GM23248 (cell line): ENCODE data around the gene OLR1. TPM values are rescaled to one million over a fixed set of nuclear protein-coding genes. Genes with fewer than 3 reads are reported as not detected.

Source experiments
- DNase-seq: peaks from one replicate; pipeline ENCODE4 v3.0.0-alpha.2; 2015
- H2AFZ ChIP-seq: fragments of 200-600 bp; sonication (generic); 2 replicates; pipeline ENCODE4 v1.6.1; 2016; ENCODE audit warnings: antibody characterized with exemption
- H3F3A ChIP-seq: fragments of 200-600 bp; sonication (generic); 2 replicates; pipeline ENCODE4 v1.6.1; 2016; ENCODE audit warnings: mild to moderate bottlenecking, antibody characterized with exemption, mixed run types; ENCODE audit not compliant: insufficient read depth
- H3K27ac ChIP-seq: fragments of 200-600 bp; sonication (generic); 2 replicates; pipeline ENCODE4 v1.5.1; 2016; ENCODE audit warnings: mild to moderate bottlenecking
- H3K27me3 ChIP-seq: fragments of 200-600 bp; sonication (generic); replicated peaks from 2 replicates; pipeline ENCODE4 v1.6.1; 2016; ENCODE audit warnings: mild to moderate bottlenecking; ENCODE audit not compliant: insufficient read depth
- H3K36me3 ChIP-seq: fragments of 200-600 bp; sonication (generic); 2 replicates; pipeline ENCODE4 v1.6.1; 2016; ENCODE audit warnings: low read depth, mild to moderate bottlenecking
- H3K4me1 ChIP-seq: fragments of 200-600 bp; sonication (generic); 2 replicates; pipeline ENCODE4 v1.6.1; 2016; ENCODE audit warnings: mild to moderate bottlenecking; ENCODE audit not compliant: insufficient read depth
- H3K4me2 ChIP-seq: fragments of 200-600 bp; sonication (generic); one replicate; pipeline ENCODE4 v1.6.1; 2016; ENCODE audit warnings: mild to moderate bottlenecking; ENCODE audit not compliant: unreplicated experiment
- H3K4me3 ChIP-seq: fragments of 200-600 bp; sonication (generic); 2 replicates; pipeline ENCODE4 v1.5.1; 2016; ENCODE audit warnings: mild to moderate bottlenecking
- H3K79me2 ChIP-seq: fragments of 200-600 bp; sonication (generic); 2 replicates; pipeline ENCODE4 v1.6.1; 2016; ENCODE audit warnings: mild to moderate bottlenecking; ENCODE audit not compliant: insufficient read depth
- H3K9ac ChIP-seq: fragments of 200-600 bp; sonication (generic); 2 replicates; pipeline ENCODE4 v1.6.1; 2016; ENCODE audit warnings: mild to moderate bottlenecking
- H3K9me2 ChIP-seq: fragments of 200-600 bp; sonication (generic); 2 replicates; pipeline ENCODE4 v1.6.1; 2016; ENCODE audit warnings: mixed run types, mild to moderate bottlenecking, moderate library complexity; ENCODE audit not compliant: insufficient read depth
- H3K9me3 ChIP-seq: fragments of 200-600 bp; sonication (generic); one replicate; pipeline ENCODE4 v1.6.1; 2017; ENCODE audit warnings: low read depth
- H4K20me1 ChIP-seq: fragments of 200-600 bp; sonication (generic); 2 replicates; pipeline ENCODE4 v1.6.0; 2016; ENCODE audit not compliant: insufficient read depth
- EZH2 ChIP-seq: fragments of 200-600 bp; sonication (generic); IDR thresholded peaks from 2 replicates; pipeline ENCODE4 v1.6.1; 2018; ENCODE audit warnings: antibody characterized with exemption, mild to moderate bottlenecking; ENCODE audit not compliant: insufficient read depth, poor library complexity, severe bottlenecking
- EZH2phosphoT487 ChIP-seq: fragments of 200-600 bp; sonication (generic); IDR thresholded peaks from 2 replicates; pipeline ENCODE4 v1.6.1; 2018; ENCODE audit warnings: antibody characterized with exemption, moderate library complexity, mild to moderate bottlenecking, low read depth; ENCODE audit not compliant: insufficient read depth
- WGBS, 2 experiments: methylation state at CpG; one replicate each; pipeline ENCODE4 v1.1.6; 2015 to 2017; ENCODE audit warnings: low lambda C conversion rate in 2 of 2, low coverage in 1 of 2; ENCODE audit errors: missing lambda C conversion rate in 2 of 2; 5-methylcytosine and 5-hydroxymethylcytosine counted together
- in situ Hi-C: fragments of 300-500 bp; cut with MboI; formaldehyde crosslinking; loops from 2 replicates; pipeline ENCODE4 v1.15.0; 2020
- polyA plus RNA-seq: library from polyadenylated mRNA; unstranded; fragments of >200 nt; fragmentation: Nextera tagmentation; extraction: Ambion mirVana; gene quantifications from 2 replicates; pipeline ENCODE4 v1.2.1, GENCODE V29; 2016
- total RNA-seq: library from RNA; depleted of rRNA; stranded (reverse); fragments of >200 nt; shearing (Covaris generic); gene quantifications from 2 replicates; pipeline ENCODE4 v1.2.3, GENCODE V29; 2014

Gene OLR1
- total and polyA plus RNA-seq, 2 experiments from 2014 or later: 4.6 to 6.3 TPM

DNA sequence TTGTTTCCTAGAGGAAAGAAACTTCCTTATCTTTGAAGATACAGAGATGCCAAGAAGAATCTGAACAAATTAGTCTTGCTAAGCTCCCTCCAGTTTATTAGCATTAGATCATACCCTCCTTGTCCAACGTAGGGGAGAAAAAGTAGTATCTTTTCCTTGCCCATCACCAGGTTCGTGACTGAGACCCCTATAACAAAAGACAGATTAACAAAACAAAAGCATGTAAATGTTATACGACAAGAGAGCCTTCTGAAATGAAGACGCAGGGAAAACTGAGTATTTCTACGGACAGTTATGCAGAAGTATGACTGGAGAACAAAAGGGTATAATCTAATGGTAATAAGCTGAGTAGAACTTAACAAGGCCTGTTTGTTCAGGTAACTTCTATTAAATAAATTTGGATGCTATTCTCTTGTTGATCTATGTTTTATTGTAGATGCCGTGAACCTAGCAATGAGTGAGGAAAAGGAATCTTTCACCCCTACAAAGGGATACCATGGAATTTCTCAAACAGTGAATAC is 39.0 kb downstream of the OLR1 start:
- no peaks in the 10 kb centered on the region for H3K9me2 ChIP-seq
- TF ChIP-seq EZH2phosphoT487: no peak
- TF ChIP-seq EZH2: no peak
- in situ Hi-C loops: loop anchor here (25.0 kb wide), 1 partner anchor 321 kb away; no protein-coding TSS in a partner anchor
- H3K9ac ChIP-seq: no peak overlapping the region
- H3F3A ChIP-seq: no peaks in the 10 kb centered on the region
- no peaks in the 10 kb centered on the region for H3K9me3 ChIP-seq
- no peaks in the 10 kb centered on the region for H3K27me3 ChIP-seq
- no peaks in the 10 kb centered on the region for H4K20me1 ChIP-seq
- H3K79me2 ChIP-seq: no peaks in the 10 kb centered on the region
- no peaks in the 10 kb centered on the region for H3K36me3 ChIP-seq
- no peaks in the 10 kb centered on the region for H3K4me1 ChIP-seq
- 67 to 77% methylated on average over 6 of the region's 6 CpGs for WGBS, 2 experiments
- no peak overlapping the region for H3K4me2 ChIP-seq
- no peak overlapping the region for H3K4me3 ChIP-seq
- no peak overlapping the region for H2AFZ ChIP-seq
- no peak for DNase-seq
- no peak overlapping the region for H3K27ac ChIP-seq

- no peak overlapping the region for H3K4me2 ChIP-seq
- no peaks in the 10 kb centered on the region; the same call in 1 of the 2 replicates for H3K9me2 ChIP-seq
- no peaks in the 10 kb centered on the region for H3K27me3 ChIP-seq
- no peak overlapping the region for H3K9ac ChIP-seq
- H3K9me3 ChIP-seq: no peaks in the 10 kb centered on the region
- H3F3A ChIP-seq: no peaks in the 10 kb centered on the region
- H3K36me3 ChIP-seq: no peaks in the 10 kb centered on the region
- H4K20me1 ChIP-seq: no peaks in the 10 kb centered on the region
- TF ChIP-seq EZH2phosphoT487: no peak
- TF ChIP-seq EZH2: no peak
- no peak overlapping the region for H3K27ac ChIP-seq
- no peak overlapping the region for H2AFZ ChIP-seq
- in situ Hi-C loops: loop anchor here (25.0 kb wide), 1 partner anchor 319 kb away; no protein-coding TSS in a partner anchor
- H3K79me2 ChIP-seq: no peaks in the 10 kb centered on the region
- 19 to 31% methylated on average over 2 of the region's 2 CpGs for WGBS, 2 experiments
- no peaks in the 10 kb centered on the region for H3K4me1 ChIP-seq
- no peak overlapping the region for H3K4me3 ChIP-seq
- DNase-seq: no peak
Observed at GRCh38 chr12:10131111-10131690, 40.7 kb downstream of the OLR1 start.

GRCh38 chr12:10130042-10130441 is 41.9 kb downstream of the OLR1 start, which contains the start of gene CLEC7A:
Gene CLEC7A, minus strand, starts transcription at chr12:10130199. Its CDS starts 117 bp downstream, at chr12:10130082.
- no peak within 1 kb of the TSS for H3K27ac ChIP-seq
- no peak within 1 kb of the TSS for H3K4me3 ChIP-seq
- in situ Hi-C loops: loop anchor here (25.0 kb wide), 1 partner anchor 318 kb away; no protein-coding TSS in a partner anchor
- no peak for DNase-seq
- H3K9ac ChIP-seq: no peak within 1 kb of the TSS
- TF ChIP-seq EZH2 (no peak), EZH2phosphoT487 (no peak)
- H3K79me2 ChIP-seq: no peaks in the 10 kb centered on the region
- H3F3A ChIP-seq: no peaks in the 10 kb centered on the region
- H2AFZ ChIP-seq: no peak within 1 kb of the TSS
- H3K36me3 ChIP-seq: no peaks in the 10 kb centered on the region
- H3K9me3 ChIP-seq: no peaks in the 10 kb centered on the region
- H3K27me3 ChIP-seq: no peaks in the 10 kb centered on the region
- 60 to 70% methylated on average over 1 of the region's 1 CpG for WGBS, 2 experiments
- H3K9me2 ChIP-seq: no peaks in the 10 kb centered on the region; the same call in 1 of the 2 replicates
- no peak within 1 kb of the TSS for H3K4me2 ChIP-seq
- H3K4me1 ChIP-seq: no peaks in the 10 kb centered on the region
- H4K20me1 ChIP-seq: no peaks in the 10 kb centered on the region

GRCh38 chr12:10128687-10129086 is 43.2 kb downstream of the OLR1 start:
- H3K4me2 ChIP-seq: no peak overlapping the region
- 39 to 40% methylated on average over 5 of the region's 5 CpGs for WGBS, 2 experiments
- in situ Hi-C loops: loop anchor here (25.0 kb wide), 1 partner anchor 316 kb away; no protein-coding TSS in a partner anchor
- H3K9me2 ChIP-seq: no peaks in the 10 kb centered on the region; the same call in 1 of the 2 replicates
- H3K27ac ChIP-seq: no peak overlapping the region
- no peaks in the 10 kb centered on the region for H3K36me3 ChIP-seq
- no peaks in the 10 kb centered on the region for H4K20me1 ChIP-seq
- peak; percentile 23 for DNase-seq
- no peak for TF ChIP-seq EZH2phosphoT487
- TF ChIP-seq EZH2: no peak
- H3K27me3 ChIP-seq: no peaks in the 10 kb centered on the region
- no peaks in the 10 kb centered on the region for H3K9me3 ChIP-seq
- no peaks in the 10 kb centered on the region for H3K4me1 ChIP-seq
- no peak overlapping the region for H3K4me3 ChIP-seq
- H2AFZ ChIP-seq: no peak overlapping the region
- H3K9ac ChIP-seq: no peak overlapping the region
- H3F3A ChIP-seq: no peaks in the 10 kb centered on the region
- H3K79me2 ChIP-seq: no peaks in the 10 kb centered on the region
